Activated naive CD8-positive, alpha-beta T cell treated with anti-CD3 and anti-CD28 coated beads, Interleukin-2, amount 50 U/mL, for 16 hours (primary cell): Measurements from ENCODE around the gene AHCYL2.
"Not testable (repeated sequence)": the region's sequence is repeated elsewhere in the genome, so short reads cannot be mapped to it uniquely, and the experiment has no call there.

ENCODE experiments used
- DNase-seq: peaks from one replicate; pipeline ENCODE4 v3.0.0-alpha.2; 2020; ENCODE audit warnings: low read depth, low spot score

The AHCYL2 gene

DNA sequence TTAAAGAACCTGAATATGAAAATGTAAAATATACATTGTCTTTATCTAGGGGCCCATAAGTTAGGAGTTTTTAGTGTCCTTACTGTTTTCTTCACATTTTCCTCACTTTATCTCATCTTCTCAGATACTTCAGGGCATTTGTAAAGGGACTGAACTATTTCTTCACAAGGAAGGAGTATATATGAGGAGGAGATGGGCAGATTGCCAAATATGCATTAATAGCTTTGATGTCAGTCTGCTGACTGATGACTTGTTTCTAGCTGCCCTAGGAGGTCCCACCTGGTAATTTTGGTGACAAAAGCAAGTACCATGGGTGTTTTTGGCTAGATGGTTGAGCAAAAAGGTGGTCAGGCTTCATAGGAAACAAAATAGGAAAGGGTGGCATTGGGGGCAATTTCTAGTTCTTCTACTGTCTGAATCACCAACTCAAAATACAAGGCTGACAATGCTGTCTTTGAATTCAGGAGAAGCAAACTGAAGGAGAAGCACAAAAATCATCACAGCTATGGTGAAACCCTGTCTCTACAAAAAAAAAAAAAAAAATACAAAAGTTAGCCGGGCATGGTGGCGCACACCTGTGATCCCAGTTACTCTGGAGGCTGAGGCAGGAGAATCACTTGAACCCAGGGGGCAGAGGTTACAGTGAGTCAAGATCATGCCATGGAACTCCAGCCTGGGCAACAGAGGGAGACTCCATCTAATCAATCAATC lies 199.0 kb downstream of the AHCYL2 start:
- DNase-seq: no peak

DNA sequence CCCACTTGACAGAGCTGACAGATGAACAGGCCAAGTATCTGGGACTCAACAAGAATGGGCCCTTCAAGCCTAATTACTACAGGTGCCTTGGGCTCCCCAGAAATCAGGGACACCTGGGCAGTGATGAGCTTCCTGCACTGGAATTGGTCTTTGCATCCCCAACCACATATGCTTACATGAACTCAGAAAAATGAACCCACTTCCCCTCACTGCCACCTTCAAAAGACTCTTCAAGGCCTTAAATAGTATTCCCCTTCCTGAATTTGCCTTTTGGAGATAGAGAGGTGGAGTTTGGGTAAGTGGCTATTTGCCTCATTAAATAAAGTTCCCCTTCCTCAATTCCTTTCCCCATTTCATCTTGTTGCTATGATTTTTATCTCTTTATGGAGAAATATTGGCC lies 201.7 kb downstream of the AHCYL2 start:
- DNase-seq: no peak

DNA sequence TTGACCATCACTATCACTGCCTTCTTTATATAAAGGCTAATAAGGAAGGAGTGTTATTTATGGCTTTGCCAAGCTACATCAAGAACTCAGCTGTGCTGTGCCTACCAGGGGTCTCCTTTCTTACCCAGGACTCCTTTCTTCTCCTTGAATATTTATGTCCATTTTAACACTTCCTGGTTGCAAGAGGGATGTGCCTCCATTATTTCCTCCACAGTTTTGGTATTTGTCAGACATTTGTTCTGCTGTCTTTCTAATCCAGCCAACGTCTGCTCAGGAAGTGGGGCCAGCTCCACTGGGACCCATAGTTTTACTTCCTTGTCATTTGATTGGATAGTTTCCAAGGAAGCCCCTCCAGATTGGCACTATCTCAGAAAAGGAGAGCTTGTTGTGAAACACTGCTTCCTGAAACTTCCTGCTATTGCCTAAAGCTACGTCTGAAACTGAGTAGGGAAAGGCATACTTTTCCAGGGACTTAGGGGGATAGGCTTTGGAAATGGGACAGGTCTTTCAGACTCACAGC lies 202.8 kb downstream of the AHCYL2 start:
- no peak for DNase-seq

DNA sequence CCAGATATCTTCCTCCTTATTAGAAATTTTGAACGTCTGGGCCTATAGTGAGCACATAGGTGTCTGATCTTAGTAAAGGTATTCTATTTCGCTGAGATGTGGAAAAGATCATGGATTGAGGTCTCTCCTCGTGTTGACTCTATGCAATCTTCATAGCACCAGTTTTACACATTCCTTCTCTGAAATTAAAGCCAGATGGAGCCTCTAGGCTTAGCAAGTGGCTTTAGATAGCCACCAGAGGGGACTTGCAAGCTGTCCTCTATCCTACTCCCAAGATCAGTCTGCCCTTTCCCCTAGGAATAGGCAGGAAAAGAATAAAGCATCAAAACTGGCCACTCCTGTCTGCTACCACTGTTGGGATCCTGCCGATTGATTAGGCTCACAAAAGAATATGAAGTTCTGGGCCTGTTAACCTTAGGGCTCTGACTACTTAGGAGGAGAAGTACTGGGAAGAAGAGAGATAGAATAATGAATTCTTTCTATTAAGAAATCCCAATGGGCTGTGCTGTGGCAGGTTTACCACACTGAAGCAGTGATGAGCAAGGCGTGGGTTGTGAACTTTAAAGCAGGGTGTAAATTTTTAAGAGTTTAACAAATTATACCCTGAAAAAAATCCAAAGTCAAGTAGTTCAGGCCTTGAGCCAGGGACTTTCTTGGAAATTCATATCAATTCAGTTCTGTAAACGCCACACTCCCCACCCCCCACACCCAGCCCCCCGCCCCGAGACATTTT lies 207.2 kb downstream of the AHCYL2 start:
- no peak for DNase-seq

DNA sequence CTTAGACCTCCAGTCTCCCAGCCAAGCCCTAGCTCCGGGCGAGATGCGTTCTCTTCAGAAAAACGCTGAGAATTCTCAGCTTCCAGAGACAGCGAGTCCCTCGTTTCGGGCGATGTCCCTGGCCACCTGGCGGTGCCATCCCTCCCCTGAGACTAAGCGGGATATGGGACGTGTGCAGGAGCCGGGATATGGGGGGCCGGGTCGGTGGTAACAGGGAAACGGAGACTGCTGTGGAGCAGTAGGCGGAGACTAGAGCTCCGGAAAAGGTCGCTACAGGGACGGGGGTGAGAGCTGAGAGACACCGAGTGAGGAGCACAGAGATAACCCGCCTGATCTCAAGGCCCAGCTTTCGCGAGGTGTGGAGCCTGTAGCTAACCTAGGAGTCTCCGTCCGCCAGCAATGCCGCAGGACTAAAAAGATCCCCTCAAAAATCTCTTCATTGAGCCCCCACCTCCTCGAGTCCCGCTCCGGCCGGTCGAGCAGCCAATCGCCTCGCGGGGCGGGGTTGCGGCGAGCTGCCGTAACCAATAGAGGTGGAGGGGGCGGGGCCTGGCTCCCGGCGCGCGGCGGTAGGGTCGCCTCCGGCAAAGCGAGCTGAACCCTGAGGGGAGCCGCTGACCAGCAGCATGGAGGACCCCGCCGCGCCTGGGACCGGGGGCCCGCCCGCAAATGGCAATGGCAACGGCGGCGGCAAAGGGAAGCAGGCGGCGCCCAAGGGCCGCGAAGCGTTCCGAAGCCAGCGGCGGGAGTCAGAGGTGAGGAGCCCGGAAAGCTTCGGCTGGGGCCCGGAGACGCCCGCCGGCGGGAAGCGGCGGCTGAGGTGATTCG lies 209.2 kb downstream of the AHCYL2 start, which contains the start of gene STRIP2:
Gene STRIP2 (plus strand): TSS at position 586 of the 828 bp plus-strand sequence. CDS start 41 bp downstream, at position 627.
- DNase-seq: peak; percentile 77

DNA sequence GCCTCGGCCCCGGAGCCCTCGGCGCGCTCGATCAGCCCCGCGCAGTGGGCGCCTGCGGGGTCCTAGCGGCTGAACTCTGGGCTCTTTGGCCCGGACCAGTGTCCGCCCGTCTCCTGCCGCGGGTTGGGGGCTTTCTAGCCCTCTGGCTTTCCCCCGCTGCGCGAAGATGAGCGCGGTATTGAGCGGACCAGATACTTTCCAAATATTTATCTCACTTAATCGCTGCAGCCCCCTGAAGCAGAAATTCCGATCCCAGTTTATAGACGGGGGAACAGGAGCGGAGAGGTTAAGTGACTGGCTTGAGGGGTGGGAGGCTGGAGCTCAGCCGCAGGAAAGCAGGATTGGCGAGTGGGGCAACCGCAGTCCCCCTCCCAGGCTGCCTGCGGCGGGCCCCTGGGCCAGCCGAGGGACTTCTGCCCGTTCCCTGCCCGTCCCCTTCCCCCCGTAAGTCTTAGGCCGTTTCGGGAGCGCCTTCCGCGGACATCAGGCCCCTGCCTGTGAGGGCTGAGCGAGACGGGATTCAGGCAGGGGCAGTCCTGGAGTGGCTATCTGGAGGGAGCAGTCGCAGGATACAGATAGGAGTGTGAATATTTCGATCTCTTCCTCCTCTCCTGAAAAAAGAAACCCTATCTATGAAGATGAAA lies 210.0 kb downstream of the AHCYL2 start:
- DNase-seq: no peak

DNA sequence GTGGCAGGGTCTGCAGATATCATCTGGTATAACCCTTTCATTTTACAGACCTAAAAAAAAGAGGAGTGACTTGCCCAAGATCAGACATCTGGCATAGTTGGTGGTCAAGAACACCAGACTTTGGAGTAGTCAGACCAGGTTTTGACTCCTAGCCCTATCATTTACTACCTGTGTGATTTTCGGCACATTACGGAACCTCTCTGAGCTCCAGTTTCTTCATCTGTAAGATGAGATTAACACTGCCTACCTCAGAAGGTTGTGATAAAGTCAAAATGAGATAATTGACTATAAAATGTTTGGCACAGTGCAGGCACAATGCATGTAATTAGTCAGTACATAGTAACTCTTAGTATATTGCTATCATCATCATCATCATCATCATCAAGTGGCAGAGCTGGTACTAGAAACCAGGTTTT lies 210.6 kb downstream of the AHCYL2 start:
- DNase-seq: no peak

DNA sequence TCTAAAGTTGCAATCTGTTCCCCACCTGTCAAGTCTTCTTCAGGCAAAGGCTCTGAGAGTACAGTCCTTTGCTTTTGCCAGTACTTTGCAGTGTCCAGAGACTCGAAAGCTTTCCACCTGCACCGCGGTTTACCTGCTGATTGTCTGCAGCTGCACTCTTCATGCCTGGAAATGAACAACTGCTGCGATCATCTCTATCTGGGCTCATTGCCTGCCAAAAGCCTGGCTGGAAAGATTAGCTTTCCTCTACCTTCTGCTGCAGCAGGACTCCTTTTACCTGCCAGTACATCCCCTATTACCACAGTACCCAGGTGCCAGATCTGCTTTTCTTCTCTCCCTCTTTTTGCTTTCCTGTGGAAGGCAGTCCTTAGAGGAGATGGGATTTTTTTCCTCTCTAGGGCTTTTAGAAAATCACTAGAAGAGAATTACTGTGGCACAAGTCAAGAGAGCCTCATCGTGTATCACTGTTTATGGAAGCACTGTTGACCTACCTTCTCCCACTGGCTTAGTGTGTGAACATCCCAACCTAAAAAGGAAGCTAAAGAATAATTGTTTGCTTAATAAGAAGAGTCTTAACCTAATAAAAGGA lies 211.6 kb downstream of the AHCYL2 start:
- no peak for DNase-seq

DNA sequence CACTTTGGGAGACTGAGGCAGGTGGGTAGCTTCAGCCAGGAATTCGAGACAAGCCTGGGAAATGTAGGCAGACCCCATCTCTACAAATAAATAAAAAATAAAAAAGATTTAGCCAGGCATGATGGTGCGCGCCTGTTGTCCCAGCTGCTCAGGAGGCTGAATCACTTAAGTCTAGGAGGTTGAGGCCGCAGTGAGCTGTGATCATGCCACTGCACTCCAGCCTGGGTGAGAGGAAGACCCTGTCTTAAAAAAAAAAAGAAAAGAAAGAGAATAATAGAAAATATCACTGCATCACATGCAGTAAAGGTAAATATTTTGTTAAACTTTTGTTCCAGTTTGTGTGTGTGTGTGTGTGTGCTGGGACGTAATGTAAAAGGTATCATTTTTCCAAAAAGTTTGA lies 212.4 kb downstream of the AHCYL2 start:
- no peak for DNase-seq

DNA sequence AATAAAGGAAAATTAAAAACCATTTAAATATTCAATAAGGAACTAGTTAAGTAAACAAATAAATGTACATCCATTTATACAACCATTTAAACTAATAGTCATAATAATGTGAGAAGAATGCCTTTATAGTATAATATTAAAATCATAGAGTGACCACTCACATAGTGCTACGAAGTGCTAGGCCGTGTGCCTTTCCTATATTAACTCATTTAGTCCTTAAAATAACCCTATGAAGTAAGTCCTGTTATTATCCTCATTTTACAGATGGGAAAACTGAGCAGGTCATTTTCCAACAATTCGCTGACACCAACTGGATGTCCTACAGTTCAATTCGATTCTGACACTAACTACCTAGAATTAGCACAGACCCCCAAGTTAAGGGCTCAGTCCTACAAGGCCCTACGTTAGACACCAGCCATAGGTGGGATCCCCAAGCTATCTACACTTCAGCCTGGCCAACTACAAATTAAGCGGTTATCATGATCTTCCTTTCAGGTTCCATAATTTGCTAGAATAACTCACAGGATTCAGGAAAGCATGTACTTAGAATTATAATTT lies 213.5 kb downstream of the AHCYL2 start:
- DNase-seq: no peak

DNA sequence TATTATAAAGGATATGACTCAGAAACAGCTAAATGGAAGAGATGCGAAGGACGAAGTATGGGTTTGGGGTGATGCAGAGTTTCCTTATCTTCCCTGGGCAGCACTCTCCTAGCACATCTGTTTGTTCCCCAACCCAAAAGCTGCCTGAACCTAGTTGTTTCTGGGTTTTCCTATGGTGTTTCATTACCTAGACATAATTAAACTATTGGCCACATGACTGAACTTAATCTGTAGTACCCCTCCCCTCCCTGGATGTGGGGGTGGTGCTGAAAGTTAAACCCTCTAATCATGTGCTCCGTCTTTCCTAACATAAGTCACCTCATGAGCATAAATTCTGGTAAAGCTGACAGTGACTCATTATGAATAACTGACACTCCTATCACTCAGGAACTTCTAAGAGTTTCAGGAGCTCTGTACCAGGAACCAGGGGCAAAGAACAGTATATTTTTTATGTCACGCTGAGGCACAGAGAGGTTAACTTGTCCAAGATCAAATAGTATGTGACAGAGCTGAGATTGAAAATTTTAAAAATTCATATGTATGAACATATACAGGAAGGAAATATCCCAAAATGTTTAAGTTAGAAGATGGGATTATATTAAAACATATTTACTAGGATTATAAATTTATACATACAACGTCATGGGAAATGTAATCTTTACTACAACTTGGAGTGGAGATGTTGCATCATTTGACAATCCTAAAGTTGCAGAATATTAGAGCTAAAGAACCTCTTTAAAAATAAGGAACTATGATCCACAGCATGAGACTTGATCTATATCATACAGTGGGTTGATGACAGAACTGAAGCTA lies 214.2 kb downstream of the AHCYL2 start:
- no peak for DNase-seq

DNA sequence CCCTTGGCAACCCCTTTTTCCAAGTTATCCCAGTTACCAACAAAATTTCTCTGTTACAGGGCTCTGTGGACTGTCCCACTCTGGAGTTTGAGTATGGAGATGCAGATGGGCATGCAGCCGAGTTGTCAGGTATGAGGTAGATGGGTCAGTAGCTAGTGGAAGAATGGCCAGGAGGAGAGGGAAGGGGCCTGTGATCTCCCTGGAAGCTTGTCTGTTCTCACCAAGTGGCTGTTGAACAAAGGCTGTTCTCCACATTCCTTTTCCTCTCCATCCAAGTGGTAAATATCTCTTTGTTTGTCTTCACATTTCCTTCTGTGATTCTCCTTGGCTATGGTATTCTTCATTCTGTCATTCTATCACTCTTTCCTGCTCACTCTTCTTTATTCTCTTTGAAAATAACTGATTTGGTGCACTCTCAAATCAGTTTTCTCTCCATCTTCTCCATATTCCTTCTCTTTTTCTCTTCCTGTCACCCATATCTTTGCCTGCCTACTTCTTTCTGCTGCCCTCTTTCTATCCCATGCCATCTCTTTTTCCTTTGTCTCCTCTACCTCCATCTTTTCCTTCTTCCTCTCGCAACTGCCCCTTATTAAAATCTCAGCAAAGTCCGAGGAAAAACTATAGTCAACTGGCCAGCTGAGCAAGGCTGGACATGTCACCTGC lies 215.3 kb downstream of the AHCYL2 start:
- no peak for DNase-seq

DNA sequence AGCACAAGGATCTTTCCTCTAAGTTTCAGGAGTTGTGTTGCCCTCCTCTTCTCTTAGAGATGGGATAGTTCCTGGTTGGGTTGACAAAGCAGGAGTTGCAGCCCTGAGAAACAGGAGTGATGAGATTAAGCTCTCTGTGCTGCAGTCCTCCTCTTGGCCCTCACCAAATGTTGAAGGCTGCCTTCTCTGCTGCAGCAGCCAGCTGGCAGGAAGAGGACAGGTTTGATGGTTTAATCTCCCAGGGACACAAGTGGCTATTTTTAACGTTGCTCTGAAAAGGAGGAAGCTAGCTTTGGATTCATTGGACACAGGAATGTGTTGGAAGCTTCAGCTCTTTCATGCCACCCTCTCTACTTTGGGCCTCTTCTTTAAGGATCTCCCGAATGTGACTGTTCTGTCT lies 218.8 kb downstream of the AHCYL2 start:
- no peak for DNase-seq

DNA sequence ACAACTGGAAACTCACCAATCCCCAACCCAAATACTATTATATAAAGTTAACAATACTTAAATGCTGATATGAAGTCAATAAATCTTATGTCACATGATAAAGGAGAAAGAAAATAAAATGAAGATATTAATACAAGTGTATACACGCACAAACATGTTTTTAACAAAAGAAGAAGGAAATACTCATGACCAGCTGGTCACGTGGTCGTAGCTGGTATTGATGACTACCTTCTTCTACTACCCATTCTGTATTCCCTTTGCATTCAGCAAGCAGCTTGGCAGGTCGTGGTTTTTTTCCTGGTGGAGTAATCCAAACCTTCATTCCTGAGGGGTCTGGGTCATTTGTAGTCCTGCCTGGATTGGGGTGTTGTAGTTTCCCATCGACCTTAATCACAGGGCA lies 219.9 kb downstream of the AHCYL2 start:
- DNase-seq: not testable (repeated sequence)

DNA sequence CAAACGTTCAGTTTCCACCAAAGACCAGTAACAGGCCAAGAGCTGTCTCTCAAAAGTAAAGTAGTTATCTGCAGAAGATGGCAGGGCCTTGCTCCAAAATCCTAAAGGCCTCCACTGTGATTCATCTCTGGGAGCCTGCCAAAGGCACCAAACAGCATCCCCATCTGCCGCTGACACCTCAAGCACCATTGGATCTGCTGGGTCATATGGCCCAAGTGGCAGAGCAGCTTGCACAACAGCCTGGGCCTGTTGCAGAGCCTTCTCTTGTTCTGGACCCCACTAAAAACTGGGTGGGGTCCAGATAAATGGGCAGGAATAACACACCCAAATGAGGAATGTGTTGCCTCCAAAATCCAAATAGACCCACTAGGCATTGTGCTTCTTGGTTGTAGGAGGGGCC lies 222.1 kb downstream of the AHCYL2 start:
- not testable (repeated sequence) for DNase-seq

DNA sequence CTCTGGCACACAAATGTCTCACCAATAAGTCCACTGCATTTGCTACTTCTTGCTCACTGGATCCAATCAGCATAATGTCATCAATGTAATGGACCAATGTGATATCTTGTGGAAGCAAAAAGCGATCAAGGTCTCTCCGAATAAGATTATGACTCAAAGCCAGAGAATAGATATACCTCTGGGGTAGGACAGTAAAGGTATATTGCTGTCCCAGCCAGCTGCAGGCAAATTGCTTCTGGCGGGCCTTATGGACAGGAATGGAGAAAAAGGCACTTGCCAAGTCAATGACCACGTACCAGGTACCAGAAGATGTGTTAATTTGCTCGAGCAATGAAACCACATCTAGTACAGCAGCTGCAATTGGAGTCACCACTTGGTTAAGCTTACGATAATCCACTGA lies 222.6 kb downstream of the AHCYL2 start:
- DNase-seq: not testable (repeated sequence)

DNA sequence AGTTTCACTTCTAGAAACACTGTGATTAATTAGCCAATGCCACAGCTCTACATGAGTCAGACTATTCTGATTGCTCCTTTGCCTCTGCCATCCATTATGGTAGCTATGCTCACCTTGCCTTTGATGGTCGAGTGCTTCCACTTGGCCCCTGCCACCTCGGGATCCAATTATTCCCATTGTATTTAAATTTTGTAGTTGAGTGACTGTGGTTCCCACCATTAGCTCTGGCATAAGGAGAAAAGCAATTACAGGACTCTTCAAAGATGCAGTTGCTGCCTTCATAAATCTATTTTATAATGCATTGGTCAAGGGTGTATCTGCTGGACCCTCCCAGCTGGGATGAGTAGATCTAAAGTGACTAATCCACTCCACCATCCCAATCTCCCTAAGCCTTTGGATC lies 223.8 kb downstream of the AHCYL2 start:
- DNase-seq: not testable (repeated sequence)

DNA sequence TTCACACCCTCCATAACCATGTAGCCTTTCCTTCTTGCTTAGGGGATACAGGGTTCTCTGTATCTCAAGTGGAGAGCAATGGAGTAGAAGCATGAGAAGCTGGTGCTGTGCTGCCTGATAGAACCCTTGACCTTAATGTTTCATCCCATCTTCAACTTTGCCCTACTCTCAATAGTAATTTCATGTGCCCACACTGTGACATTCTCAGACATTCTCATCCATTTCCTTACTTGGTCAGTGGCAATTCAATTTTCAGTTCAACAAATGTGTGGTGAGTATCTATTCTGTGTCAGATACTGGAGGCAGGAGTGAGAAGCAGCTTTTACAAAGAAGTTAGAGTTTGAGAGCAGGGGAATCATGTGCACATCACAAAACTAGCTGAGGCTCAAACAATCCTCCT lies 225.5 kb downstream of the AHCYL2 start:
- no peak for DNase-seq

DNA sequence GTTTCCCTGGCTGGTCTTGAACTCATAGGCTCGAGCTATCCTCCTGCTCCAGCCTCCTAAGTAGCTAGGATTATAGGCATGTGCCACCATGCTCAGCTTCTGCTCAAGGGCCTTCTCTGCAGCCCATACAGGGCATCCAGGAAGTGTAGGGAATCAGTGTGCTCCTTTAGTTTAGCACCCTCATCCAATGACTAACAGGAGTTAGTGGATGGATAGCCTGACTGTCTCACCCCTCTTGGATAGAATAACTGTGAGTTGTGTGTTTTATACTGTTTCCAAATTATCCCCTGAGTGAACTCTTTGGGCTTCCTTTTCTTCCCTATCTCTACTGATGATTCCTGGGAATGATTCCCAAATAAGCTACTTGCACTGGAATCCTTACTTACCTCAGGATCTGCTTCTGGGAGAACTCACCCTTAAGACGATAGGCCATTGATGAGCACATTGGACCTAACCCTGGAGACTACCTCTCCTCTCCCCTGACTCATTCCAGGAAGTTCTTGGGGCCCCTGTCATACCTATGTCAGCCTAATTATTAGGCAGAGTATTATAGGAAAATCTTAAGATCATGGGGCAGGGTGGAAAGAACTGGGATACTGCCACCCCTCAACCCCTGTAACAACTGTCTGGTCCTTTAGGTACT lies 227.9 kb downstream of the AHCYL2 start:
- no peak for DNase-seq
